Epithelial cell of esophagus (primary cell): ENCODE results near the gene LAIR1.

Experiments used
- DNase-seq: peaks from one replicate; pipeline ENCODE4 v3.0.0; 2010; ENCODE audit warnings: low read depth
- H3K4me3 ChIP-seq: 2 replicates; pipeline ENCODE4 v1.5.1; 2011; ENCODE audit warnings: mild to moderate bottlenecking, low read length, control low read depth
- CTCF ChIP-seq: IDR thresholded peaks from 2 replicates; pipeline ENCODE4 v1.5.1; 2011; ENCODE audit warnings: low read depth, mild to moderate bottlenecking, low read length, control low read depth, inconsistent platforms; ENCODE audit not compliant: insufficient read depth; ENCODE audit errors: missing control alignments

The LAIR1 gene

DNA sequence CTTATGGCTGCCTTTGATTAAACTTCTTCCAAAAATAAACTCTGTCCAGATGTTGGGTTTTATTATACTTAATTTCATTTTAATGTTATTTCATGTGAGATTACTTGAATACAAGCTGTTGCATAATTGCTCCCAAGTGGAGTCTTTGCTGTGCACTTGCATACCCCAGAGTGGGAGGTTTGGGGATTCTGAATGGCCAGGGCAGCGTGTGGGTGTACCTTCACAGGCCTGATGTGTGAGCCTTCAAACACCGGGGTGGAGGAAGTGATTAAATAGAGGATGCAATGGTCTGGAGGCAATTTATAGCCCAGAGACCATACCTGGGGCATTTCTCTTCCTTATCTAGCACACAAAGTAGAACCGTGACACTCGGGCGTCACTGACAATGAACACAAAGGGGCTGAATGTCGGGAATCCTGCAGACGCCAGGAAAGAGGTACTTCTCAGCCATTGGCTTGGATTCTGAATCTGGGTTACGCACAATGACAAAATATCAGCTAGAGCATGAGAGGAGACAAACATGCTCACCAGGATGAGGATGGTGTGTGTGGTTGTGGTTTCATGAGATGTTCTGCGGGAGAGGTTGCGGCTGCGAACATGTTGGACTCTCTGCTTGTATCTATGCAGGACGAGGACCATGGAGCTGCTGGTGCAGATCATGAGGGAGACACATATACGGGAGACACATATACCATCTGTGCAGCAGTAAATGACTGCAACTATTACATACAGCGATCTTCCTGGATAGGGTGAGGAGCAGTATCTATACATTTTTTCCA lies 44.6 kb downstream of the LAIR1 start:
- no peak overlapping the region for H3K4me3 ChIP-seq
- no peak for TF ChIP-seq CTCF
- DNase-seq: no peak

DNA sequence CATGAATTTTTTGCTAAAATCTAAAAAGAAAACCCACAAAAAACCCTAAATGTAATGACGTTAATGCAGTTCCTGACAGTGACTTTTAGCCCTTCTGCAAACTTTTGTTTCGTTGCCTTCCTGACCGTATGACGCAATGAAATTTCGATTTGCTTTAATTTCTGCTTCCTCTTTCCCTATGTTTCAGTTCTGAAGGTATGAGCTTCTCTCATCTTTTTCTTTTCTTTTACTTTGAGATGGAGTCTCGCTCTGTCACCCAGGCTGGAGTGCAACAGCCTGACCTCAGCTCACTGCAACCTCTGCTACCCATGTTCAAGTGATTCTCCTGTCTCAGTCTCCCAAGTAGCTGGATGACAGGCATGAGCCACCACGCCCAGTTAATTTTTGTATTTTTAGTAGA lies 45.7 kb downstream of the LAIR1 start:
- H3K4me3 ChIP-seq: no peak overlapping the region
- no peak for TF ChIP-seq CTCF
- no peak for DNase-seq

DNA sequence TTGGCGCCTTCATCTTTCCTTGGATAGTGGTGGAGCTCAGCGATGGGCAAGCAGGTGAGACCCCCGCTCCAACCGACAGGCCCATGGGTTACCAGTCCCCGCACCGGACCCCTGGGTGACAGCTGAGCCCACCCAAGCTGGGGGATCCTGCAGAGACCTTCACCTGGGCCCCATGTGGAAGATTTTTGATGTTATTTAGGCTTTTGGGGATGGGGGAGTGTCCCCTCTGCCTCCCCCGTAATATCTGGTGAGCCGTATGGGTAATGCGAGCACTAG lies 46.8 kb downstream of the LAIR1 start:
- TF ChIP-seq CTCF: no peak
- DNase-seq: no peak
- H3K4me3 ChIP-seq: no peak overlapping the region

GRCh38 chr19:54317108-54317964 lies 47.4 kb downstream of the LAIR1 start:
- no peak overlapping the region for H3K4me3 ChIP-seq

DNA sequence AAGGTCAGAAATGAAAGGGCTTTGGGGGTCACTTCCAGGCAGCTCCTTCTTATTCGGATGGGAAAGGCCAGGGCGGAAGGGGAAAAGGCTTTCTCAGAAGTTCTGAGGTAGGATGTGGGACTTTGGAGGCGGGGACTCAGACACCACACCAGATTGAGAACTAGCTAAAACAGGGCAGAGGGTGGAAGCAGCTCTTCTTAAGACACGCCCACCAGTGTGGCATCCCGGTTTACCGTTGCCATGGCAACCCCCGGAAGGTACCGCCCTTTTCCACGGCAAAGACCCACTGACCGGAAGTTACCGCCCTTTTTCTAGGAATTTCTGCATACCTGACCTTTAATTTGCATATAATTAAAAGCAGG lies 48.0 kb downstream of the LAIR1 start:
- no peak for DNase-seq
- H3K4me3 ChIP-seq: no peak overlapping the region
- TF ChIP-seq CTCF: no peak

More at GRCh38 chr19:54317108-54317964, 47.4 kb downstream of the LAIR1 start:
- no peak for TF ChIP-seq CTCF
- DNase-seq: no peak

DNA sequence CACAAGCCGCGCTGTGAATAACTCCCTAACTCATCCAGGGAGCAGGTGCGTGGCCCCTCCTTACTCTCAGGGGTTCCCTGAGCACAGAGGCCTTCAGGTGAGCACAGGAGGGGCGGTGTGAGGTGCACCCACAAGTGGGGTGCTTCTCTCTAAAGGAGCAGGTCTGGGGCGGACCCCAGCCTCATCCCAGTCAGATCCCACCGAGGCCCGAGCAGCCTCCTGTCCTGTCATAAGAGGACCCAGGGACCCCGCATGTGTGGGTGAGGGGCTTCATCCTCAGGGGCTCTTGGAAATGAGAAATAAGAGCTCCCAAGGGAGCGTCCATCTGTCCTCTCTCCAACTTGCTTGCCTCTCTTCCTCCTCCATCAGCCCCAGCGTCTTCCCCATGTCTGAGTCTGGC lies 48.8 kb downstream of the LAIR1 start:
- H3K4me3 ChIP-seq: no peak overlapping the region
- DNase-seq: no peak
- TF ChIP-seq CTCF: no peak
